ENCODE data around the gene KANSL1.

The KANSL1 gene

DNA sequence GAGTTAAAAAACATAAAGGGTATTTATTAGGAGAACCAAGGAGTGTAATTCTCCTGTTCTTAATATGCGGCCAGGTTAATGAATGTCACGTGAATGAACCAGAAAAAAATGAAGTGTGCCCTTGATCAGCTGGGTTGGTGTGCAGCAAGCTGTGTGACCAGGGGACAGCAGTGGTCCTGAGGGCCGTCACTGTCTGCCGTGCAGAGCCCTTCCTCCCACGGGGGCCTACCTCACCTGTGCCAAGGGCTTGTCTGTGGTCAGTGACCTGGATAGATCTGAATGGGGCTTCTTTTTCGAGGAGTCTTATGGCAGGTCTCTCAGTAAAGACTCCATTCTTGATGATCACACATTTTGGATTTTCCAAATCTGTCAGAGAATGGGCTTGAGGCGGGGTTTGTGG, 211.9 kb downstream of the KANSL1 start:
- DNase-seq (ENCODE audit: low spot score), result no peak

DNA sequence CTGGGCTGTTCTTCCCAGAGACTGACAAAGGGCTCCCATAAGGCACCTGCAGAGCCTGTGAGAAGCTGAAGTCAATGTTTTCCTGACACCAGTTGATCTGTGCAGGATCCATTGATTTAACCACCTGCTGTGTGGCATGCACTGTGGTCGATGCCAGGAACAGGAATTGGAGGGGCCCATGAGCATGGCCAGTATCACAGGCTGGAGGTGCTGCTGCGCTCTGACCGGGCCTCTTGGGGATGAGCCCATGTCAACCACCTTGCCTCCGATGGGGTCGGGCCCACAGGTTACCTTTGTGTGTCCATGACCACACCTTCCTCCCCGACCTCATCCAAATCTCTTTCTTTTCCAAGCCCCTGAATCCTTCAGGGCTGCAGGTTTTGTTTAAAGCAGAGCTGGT, 212.4 kb downstream of the KANSL1 start:
- DNase-seq (ENCODE audit: low spot score), result no peak
